Daoy (cell line): ENCODE measurements around the gene SMCO3. TPM values are rescaled to one million over a fixed set of nuclear protein-coding genes. Genes with fewer than 3 reads are reported as not detected.

Experiments
- DNase-seq: peaks from one replicate; pipeline ENCODE4 v3.0.0-alpha.2; 2015; ENCODE audit warnings: low read depth
- total RNA-seq: library from RNA; depleted of rRNA; stranded (reverse); fragments of >200 nt; shearing (Covaris generic); gene quantifications from 2 replicates; pipeline ENCODE4 v1.2.3, GENCODE V29; 2014

The SMCO3 gene
- total RNA-seq, 1 experiment from 2014 or later: 0.23 TPM

DNA sequence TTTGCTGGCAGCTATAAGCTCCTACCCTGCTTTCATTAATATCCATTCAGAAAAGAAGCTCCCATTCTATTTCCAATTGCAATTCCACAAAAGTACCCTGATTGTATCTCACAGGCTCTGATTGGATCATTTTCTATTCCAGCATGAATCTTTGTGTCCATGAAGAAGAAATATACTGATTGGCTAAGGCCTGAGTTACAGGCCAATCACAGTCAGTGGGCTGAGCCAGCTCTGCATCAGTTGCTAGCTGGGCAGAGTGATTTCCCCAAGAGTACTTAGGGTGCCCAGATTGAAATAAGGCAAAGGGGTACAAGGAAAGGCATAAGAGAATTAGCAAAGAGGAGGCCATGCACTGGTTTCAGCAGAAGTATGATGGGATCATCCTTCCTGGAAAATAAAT is 14.9 kb upstream of the SMCO3 start:
- DNase-seq: peak; percentile 15

GRCh38 chr12:14827043-14827442 is 13.1 kb upstream of the SMCO3 start:
- peak; percentile 31 for DNase-seq

- DNase-seq: no peak
These were observed 12.5 kb upstream of the SMCO3 start for GRCh38 chr12:14826491-14826890.

DNA sequence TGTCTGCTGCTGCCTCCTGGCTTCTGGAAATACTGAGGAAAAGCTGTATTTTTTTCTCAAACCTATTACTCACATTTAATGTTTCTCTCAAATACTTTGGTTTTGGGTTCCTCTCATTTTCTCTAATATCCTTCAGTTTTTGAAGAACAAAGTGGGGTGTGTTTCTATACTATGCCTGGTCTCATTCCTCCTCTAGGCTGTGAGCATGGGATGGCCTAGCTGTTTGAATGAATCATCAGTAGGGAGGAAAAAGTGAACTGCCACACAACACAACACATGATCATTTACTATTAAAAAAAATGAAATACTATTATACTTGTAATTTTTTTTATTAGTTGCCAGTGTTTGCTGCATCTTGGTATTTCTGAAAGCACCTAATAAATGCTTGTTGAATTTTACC is 11.3 kb upstream of the SMCO3 start:
- DNase-seq: no peak

DNA sequence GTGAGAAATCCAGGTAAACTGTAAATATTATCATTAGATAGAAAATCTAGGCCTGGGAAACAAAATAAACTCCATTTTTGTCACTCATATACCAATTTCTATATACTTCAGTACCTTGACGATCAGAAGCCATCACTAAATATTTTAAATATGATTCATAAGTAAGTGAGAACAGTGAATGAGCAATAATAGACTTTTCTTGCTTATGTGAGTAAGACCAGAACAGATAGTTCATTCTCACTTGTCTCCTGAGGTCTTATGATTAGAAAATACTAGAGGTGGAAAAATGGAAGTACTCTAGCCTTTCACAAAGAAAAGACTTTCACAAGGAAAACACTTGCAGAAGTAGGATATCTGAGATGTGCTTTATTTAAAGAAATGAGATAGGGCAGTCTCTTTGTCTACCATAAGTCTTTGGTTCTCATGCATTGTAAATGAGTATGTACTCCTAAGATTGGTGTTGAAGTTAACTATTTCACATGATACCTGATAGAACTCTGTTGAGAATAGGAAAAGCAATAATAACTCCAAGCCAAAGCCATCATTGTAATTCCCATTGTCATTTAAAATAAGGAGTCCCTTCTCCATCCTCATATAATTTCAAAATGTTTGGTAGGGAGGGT is 10.1 kb upstream of the SMCO3 start:
- no peak for DNase-seq

- DNase-seq: no peak
These were observed 2.5 kb downstream of the SMCO3 start for GRCh38 chr12:14811486-14811885.

GRCh38 chr12:14810953-14811483 is 3.0 kb downstream of the SMCO3 start:
- peak; percentile 58 for DNase-seq

DNA sequence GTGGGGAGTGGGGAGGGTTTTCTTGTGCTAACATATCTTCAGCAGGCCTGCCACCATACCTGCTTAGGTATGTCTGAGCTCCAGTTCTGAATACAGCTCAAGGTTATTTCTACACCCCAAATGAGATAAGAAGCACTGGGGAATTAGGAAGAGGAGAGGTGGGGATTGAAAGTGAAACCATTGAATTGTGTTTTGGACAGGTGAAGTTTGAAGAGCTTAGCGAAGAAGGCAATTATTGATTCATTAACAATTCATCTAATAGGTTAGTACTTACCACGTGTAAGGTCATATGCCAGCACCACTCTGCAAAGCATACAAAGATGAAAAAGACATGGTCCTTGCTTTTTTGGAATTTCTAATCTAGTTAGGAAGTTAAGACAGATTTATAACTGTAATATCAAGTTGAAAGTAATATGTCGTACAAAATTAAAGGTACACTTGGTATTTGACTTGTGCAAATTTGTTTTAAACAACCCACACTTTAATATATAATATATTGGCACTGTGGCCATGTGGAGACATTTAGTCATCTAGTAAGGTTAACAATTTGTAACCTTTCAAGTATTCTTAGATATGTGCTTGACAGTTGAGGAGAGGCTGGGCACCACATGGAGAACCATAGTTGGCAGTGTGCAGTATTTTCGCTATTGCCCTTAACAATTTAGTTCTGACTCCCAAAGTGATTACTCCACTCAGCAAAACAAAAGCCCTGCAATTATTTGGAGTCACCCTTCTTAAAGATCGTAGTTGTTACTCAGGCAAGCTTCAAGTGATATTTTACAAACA is 3.6 kb downstream of the SMCO3 start:
- DNase-seq: no peak

DNA sequence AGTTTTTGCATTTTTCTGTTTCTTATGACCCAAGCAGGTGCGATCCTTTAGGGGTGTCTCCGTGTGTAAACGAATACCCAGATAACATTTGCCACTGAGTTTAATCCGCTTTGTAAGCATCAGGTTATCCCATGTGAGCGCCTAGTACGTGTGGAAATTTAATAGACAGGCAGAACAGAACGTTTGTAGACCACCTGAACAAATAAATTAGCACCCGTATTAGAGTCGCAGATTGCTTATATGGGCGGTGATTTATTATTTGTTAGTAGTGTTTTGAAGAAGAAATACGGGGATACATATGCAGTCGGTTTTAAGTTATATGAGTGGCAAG is 10.2 kb downstream of the SMCO3 start:
- DNase-seq: no peak

GRCh38 chr12:14803011-14803829 is 10.8 kb downstream of the SMCO3 start, which contains the start of the genes C12orf60 and WBP11:
TSS of gene C12orf60 (plus strand) at chr12:14803670. CDS start at chr12:14822936, 19,266 bp downstream.
TSS of gene WBP11 (minus strand) at chr12:14803478. CDS start at chr12:14801383, 2,095 bp downstream.
- DNase-seq: peak; percentile 98

DNA sequence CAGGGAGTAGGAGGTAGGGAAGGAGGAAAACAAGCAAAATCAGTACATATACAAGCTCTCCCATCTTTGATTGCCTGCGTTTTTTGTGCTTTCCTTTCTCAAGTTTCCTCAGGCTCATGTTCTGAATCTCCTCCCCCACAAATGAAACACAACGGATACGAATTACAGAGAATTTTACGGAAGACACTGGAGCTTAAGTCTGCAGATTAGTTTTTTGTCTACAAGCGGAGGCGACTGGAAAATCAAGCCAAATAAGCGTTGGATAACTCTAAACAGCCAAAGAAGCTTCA is 11.3 kb downstream of the SMCO3 start:
- DNase-seq: no peak

- no peak for DNase-seq
These were observed 11.7 kb downstream of the SMCO3 start for GRCh38 chr12:14802247-14802646.

DNA sequence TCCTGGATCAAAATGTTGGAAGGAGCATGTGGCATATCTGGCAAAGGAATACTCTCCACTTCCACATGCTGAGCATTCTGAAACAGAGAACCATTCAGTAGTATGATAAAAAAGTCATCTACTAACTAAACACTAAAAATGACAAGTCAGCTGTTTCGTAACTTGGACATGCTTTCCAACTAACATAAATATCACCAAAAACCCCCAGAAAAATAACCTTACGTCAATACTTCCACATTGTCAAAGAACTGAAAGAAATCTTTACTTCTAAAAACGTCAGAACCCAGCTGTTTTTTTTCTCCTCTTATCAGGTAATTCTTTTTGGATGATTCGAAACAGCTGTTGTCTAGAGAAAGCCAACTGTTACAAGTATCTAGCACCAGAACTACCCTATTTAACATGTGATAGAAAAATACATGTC is 18.9 kb downstream of the SMCO3 start:
- no peak for DNase-seq

GRCh38 chr12:14785568-14785967 is 28.4 kb downstream of the SMCO3 start:
- no peak for DNase-seq

DNA sequence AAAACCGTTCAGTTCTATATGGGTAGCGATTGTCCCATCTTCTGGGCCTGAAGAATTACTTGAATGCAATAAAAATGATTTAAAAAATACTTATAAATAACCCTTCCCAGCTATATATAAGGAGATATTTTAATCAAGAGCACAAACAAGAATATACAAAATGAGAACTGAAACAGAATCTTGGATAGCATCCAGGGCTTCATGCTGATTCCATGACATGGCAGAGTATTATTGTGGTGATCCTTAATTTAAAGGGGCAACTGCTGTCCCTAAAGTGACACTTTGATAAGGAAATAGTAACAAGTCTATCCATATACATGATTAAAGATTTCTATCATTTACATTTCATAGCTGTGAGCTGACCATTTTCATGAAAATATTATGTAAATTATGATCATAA is 29.5 kb downstream of the SMCO3 start:
- DNase-seq: no peak

GRCh38 chr12:14782756-14783155 is 31.2 kb downstream of the SMCO3 start:
- DNase-seq: no peak

GRCh38 chr12:14781563-14781962 is 32.4 kb downstream of the SMCO3 start:
- no peak for DNase-seq

DNA sequence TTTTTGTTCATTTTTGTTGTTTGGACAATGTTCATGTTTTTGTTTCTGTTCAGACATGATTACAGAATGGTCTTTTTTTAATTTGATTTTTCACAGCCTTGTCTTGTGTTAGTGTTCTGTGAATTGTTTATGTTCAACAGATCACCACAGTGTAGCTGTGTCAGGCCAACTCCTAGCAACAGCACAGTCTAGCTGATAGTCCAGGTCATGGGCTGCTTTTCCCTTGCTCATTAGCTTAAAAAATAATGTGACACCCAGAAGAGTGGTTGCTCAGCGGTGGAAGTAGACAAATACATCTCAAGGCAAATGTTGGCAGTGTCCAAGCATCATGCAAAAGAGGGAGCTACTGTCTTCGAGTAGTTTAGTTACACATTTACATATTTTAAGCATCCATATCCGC is 33.1 kb downstream of the SMCO3 start:
- no peak for DNase-seq

DNA sequence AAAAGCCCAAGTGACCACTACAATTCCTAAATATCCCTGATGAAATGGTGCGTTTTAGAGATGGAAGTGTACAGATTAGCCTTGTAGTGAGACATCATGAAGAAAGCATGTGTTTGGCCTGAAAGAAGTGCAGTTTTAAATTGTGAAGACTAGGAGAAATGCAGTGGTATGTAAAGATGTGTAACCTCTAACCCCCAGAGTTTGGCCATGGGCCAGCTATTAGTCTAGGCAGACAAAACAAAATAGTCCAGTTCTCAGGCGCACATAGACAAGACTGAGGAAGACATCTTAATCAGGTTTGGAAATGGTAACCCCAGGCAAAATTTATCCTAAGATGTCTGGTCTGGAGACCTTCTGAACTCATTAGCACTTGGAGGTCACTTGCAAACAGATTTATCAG is 34.1 kb downstream of the SMCO3 start:
- DNase-seq: no peak

DNA sequence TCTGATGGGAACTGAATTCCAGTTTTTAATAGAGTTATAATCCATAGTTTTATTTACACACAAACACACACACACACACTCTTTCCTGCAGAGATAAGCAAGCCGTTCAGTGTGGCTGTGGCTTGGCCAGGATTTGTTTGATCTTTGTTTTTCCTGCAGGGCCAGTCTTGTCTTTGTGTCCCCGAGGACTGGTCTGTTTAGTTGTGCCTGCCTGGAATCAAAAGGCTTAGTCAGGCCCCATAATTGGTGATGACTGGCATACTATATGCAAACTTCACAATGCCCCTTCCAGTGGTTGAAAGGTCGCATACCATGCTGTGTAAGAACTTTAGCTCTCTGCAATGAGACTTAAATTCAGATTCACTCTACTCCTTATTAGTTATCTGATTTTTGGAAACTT is 36.7 kb downstream of the SMCO3 start:
- DNase-seq: peak; percentile 50

DNA sequence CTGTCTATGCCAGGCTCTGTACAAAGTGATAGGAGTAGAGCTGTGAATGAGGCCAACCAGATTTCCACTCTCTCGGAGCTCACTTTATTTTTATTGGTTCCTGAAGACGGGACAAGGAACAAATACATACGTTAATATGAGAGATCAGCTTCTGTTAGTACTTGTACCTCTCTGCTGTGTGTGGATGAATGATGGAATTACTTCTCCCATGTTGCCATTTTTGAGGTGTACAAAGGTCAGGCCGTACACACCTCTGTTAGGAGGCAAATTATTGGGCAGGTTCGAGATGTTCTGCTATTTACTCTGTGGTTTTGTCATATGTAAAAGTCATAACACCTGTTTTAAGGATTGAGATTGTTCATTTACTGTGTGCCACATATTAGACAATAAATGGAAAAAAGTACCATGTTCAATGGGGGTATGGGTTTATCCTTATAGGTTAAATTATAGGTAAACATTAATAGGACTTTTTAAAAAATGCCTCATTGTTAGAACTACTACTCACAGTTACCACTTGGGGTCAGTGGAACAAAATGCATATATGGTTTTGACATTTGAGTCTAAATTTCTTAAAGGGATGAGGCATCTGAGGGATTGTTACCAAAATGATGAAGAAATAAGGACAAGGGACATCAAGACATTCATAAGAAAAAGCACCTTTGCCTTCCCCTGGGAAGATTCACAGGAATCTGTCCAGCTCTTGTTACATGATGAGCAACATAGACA is 37.6 kb downstream of the SMCO3 start:
- DNase-seq: no peak

DNA sequence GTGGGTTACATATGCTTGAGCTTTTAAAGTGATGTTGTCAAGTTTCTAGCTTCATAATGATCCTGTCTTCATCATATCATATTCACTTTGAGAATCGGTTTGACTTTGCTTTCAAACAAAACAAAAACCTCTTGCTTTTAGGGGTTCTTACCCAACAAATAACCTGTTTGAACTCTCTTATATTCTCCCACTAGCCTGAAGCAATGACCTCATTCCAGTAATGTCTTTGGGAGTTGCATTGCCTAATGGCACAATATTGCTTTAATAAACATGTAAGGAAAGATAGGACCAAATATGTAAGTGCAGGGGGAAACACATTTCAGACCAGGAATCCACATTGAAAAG is 38.4 kb downstream of the SMCO3 start:
- no peak for DNase-seq
